HG03159 (cell line): ENCODE measurements around the gene GOLGA6L1.
"Not testable (repeated sequence)": the region's sequence is repeated elsewhere in the genome, so short reads cannot be mapped to it uniquely, and the experiment has no call there.

Experiments
- ATAC-seq: cut with Tn5 transposase; IDR thresholded peaks from one replicate; pipeline ENCODE4 v1.9.1; 2021; ENCODE audit warnings: mild to moderate bottlenecking, moderate library complexity; ENCODE audit not compliant: unreplicated experiment

The GOLGA6L1 gene

GRCh38 chr15:23136722-23137121, at the start of gene GOLGA6L1:
GOLGA6L1 (minus strand) TSS chr15:23136822; CDS start chr15:23136731, 91 bp downstream.
- ATAC-seq: not testable (repeated sequence)

GRCh38 chr15:23181201-23181600, 44.6 kb upstream of the GOLGA6L1 start:
- not testable (repeated sequence) for ATAC-seq

- ATAC-seq: not testable (repeated sequence)
These were observed 43.9 kb upstream of the GOLGA6L1 start for GRCh38 chr15:23180547-23180927.

DNA sequence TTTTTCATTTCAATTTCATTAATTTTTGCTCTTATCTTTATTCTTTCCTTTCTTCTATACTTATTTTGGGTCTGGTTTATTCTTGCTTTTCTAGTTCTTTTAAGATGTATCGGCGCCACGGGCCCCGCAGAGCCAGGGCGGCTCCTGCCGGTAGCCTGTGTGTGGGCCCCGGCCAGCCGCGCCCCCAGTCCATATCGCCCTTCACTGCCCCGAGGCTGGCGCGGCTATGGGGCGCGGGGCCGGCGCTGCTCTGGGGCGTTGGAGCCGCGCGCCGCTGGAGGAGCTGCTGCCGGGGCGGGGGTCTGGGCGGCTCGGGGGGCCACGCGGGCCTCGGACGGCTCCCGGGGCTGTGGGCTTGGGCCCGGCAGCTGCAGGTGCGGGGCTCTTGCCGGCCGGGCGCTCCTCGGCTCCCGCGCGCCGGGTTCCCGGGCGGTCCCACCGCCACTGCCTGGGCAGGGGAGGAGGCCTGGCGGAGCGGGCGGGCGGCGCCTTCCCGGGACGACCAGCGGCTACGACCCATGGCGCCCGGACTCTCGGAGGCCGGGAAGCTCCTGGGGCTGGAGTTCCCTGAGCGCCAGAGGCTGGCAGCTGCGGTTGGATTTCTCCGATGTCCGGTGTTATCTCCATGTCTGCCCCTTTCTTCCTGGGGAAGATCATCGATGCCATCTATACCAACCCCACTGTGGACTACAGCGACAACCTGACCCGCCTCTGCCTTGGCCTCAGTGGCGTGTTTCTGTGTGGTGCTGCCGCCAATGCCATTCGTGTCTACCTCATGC, 43.3 kb upstream of the GOLGA6L1 start:
- ATAC-seq: not testable (repeated sequence)

DNA sequence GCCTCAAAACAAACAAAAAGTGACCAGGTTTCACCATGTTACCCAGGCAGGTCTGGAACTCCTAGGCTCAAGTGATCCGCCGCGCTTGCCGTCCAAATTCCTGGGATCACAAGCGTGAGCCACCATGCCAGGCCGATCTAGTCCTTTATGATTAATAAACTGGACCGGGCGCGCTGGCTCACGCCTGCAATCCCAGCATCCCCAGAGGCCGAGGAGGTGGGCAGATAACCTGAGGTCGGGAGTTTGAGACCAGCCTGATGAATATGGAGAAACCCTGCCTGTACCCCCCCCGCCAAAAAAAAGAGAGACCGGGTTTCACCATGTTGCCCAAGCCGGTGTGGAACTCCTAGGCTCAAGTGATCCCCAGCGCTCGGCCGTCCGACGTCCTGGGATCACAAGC, 40.1 kb upstream of the GOLGA6L1 start:
- ATAC-seq: not testable (repeated sequence)

DNA sequence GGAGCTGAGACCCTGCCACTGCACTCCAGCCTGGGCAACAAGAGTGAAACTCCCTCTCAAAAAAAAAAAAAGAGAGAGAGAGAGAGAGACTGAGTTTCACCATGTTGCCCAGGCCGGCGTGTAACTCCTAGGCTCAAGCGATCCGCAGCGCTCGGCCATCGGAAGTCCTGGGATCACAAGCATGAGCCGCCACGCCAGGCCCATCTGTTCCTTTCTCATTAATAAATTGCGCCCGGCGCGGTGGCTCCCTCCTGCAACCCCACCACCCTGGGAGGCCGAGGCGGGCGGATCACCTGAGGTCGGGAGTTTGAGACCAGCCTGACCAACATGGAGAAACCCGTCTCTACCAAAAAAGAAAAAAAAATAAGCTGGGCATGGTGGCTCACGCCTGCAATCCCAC, 39.0 kb upstream of the GOLGA6L1 start:
- ATAC-seq: not testable (repeated sequence)

DNA sequence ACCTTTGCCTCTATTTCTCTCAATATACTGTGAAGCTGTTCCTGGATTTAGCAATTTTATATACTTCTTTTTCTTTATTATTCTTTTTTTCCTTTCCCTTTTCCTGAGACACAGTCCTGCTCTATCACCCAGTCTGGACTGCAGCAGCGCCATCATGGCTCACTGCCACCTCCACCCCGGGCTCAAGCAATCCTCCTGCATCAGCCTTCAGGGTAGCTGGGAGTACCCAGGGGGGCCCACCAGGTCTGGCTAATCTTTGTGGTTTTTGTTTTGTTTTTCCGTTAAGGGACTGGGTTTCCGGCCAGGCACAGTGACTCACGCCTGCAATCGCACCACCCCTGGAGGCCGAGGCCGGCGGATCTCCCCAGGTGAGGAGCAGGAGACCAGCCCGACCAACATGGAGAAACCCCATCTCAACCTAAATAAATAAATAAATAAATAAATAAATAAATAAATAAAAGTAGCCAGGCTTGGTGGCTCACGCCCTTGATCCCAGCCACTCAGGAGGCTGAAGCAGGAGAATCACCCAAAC, 38.1 kb upstream of the GOLGA6L1 start:
- ATAC-seq: not testable (repeated sequence)

DNA sequence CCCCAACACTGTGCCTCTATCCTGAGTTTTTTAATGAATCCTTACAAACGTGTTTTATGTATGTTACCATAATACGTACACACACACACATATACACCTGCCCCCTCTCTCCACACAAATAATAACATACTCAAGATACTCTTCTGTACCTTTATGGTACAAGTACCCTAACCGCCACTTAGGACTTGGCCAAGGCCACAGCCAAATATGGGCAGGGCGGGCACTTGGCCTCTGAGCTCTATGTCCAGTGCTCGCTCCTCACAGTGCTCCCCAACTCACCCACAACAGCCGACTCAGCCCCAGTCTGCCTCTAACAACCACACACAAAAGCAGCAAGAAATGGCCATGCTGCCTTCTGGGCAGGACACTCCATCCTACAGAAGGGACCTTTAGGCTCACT, 3.8 kb downstream of the GOLGA6L1 start:
- ATAC-seq: not testable (repeated sequence)

DNA sequence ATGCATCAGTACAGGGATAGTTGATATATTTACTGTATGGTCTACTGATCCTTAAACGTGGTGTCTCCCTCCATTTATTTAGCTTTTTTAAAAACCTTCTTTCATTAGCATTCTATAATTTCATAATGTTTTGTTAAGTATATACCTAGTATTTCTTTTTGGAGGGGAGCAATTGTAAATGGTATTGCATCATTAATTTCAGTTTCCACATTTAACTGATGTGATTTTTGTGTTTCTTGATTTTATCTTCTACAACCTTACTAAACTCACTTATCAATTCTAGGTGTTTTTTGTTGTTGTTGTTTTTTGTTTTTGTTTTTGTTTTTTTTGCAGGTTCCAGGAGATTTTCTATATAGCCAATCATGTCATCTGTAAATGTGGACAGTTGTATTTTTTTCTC, 18.4 kb downstream of the GOLGA6L1 start:
- ATAC-seq: no peak

DNA sequence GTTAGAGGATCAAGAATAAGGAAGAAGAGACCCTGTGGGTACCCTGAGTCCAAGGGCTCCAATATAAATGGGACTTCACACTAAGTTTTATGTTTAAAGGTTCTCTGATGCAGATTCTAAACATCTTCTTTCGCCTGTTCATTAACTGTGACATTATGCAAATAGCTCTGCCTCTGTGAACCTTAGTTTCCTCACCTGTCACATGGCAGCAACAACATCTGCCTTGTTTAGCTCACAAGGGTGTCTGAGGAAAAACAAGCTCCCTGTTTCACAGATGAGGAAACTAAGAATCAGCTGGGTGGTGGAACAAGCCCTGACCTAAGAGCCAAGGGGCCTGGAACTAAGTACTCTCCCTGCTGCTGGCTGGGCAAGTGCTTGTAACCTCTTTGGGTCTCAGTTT, 40.8 kb downstream of the GOLGA6L1 start:
- ATAC-seq: no peak

DNA sequence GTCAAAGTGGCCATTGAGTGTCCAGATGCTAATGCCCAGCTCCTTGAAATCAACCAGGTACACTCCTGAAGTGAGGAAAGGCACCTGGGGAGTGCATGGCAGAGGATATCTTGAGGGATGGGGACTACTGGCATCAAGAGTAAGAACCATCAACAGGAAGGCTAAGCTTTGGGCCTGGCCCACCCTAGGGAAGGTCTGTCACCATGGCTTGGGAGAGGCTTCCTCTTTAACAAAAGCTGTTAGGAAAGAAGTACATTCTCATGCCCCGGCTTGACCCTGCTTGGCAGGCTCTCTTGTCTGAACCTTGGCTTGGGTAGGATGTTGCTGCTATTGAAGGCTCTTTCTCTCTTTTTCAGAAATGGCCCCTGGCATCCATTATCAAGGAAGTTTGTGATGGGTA, 53.5 kb downstream of the GOLGA6L1 start:
- ATAC-seq: no peak

DNA sequence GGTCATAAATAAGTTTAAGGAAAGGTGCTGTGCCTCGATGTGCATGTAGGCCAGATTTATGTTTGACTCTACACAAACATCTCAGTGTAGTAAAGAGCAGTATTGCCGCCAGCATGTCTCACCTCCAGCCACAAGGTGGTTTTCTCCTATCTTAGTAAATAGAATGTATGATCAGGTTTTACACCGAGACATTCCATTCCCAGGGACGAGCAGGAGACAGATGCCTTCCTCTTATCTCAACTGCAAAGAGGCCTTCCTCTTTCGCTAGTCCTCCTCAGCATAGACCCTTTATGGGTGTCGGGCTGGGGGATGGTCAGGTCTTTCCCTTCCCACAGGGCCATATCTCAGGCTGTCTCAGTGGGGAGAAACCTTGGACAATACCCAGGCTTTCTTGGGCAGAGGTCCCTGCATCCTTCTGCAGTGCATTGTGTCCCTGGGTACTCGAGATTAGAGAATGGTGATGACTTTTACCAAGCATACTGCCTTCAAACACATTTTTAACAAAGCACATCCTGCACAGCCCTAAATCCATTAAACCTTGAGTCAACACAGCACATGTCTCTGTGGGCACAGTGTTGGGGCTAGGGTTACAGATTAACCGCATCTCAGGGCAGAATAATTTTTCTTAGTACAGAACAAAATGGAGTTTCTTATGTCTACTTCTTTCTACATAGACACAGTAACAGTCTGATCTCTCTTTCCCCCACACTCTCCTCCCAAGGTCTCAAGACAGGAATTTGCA, 54.5 kb downstream of the GOLGA6L1 start:
- not testable (repeated sequence) for ATAC-seq

DNA sequence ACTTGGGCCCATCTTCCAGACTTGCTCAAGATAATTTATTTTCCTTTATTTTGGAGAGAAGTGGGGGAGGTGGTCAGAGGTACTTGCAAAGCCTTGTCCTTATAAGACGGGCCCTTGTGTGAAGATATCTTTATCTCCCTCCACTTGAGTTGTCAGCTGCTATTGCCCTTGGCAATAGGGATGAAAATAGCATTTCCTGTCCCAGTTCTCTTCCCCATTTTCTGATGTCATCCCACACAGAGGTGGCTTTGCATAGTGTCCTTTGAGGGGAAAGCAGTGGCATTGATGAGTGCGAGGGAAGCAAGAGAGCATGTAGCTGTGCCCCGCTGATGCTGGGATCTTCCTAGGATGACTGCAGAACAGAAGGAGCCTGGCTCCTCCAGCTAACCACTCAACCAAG, 55.4 kb downstream of the GOLGA6L1 start:
- no peak for ATAC-seq

GRCh38 chr15:23079766-23080165, 56.9 kb downstream of the GOLGA6L1 start:
- no peak for ATAC-seq
